ENCODE results near the gene CLIP1. TPM values are rescaled to one million over a fixed set of nuclear protein-coding genes. Genes with fewer than 3 reads are reported as not detected.

Gene CLIP1
- total and polyA plus RNA-seq, 2 of the 13 experiments (the other 11 are each of a cell fraction or from before 2014, with no cell fraction given): 28.9 to 43.7 TPM

DNA sequence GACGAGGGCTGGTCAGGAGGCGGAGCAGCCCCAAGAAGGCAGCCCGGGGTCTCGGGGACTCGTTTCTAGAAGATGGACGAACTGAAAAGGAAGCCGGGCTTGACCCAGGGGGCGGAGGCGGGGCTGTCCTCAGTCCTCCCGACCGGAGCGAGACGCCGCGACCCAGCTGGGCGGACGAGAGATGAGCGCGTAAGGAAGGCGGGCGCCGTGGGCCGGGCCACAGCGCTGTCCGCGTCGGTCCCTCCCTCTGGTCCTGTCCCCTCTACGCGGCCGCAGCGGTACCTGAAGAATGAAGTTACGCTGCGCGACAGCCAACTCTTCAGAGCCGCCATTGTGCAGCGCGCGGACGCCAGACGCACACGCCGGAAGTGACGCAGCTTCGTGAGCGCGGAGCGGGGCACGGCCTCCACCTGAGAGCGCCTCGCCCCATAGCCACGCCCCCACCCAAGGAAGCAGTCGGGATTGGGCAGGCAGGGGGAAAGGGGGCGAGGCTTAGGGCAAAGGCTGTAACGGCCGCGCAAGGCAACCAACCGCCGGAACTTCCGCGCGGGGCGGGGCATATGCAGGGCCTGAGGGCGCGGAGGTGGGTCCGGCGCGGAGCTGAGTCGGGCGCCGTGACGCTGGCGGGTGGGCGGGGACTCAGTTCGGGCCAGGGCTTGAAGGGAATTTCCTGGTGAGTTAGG is 196.6 kb downstream of the CLIP1 start, which contains the start of gene DIABLO (continued):
- 0 out of 2 replicates have a peak, but pooled peaks have one; percentile 42 for TF ChIP-seq PAXIP1 (CRISPR knock-in tag; conservative IDR thresholded peaks at IDR 0.05)
- no peak for TF ChIP-seq RBM39 (IDR thresholded peaks at IDR 0.05; ENCODE audit: low read depth, low read length, poor library complexity, severe bottlenecking)
- TF ChIP-seq ZNF749 (CRISPR knock-in tag; IDR thresholded peaks at IDR 0.05; ENCODE audit: borderline replicate concordance): peak; percentile 10; the same call in 1 of the 2 replicates
- TF ChIP-seq ZGPAT (CRISPR knock-in tag; IDR thresholded peaks at IDR 0.05): peak; percentile 92
- peak; percentile 12; the same call in 1 of the 2 replicates for TF ChIP-seq ZNF891 (CRISPR knock-in tag; IDR thresholded peaks at IDR 0.05)
- TF ChIP-seq ELF4 (CRISPR knock-in tag; IDR thresholded peaks at IDR 0.05; ENCODE audit: borderline replicate concordance): peak; percentile 75
- no peak for TF ChIP-seq ZNF737 (CRISPR knock-in tag; IDR thresholded peaks at IDR 0.05; ENCODE audit: borderline replicate concordance)
- TF ChIP-seq SOX13 (IDR thresholded peaks at IDR 0.05): no peak
- peak in 1 of 2 experiments; percentile 34; a peak in 1 of 4 replicates for TF ChIP-seq SOX13 (CRISPR knock-in tag; conservative IDR thresholded peaks at IDR 0.05 in 1 of 2, IDR thresholded peaks at IDR 0.05 in 1 of 2)
- peak in 1 of 2 experiments; percentile 22; a peak in 1 of 4 replicates for TF ChIP-seq NR2F1 (CRISPR knock-in tag; IDR thresholded peaks at IDR 0.05)
- TF ChIP-seq KMT2B (CRISPR knock-in tag; IDR thresholded peaks at IDR 0.05): peak; percentile 94
- peak; percentile 56; the same call in 1 of the 2 replicates for TF ChIP-seq ERF (CRISPR knock-in tag; IDR thresholded peaks at IDR 0.05)
- peak; percentile 72 for TF ChIP-seq ZNF331 (CRISPR knock-in tag; IDR thresholded peaks at IDR 0.05)
- peak; percentile 38; the same call in 1 of the 2 replicates for TF ChIP-seq ZNF253 (CRISPR knock-in tag; IDR thresholded peaks at IDR 0.05; ENCODE audit: borderline replicate concordance)
- TF ChIP-seq LCORL (IDR thresholded peaks at IDR 0.05): no peak
- TF ChIP-seq LCORL (CRISPR knock-in tag; IDR thresholded peaks at IDR 0.05): peak; percentile 16; the same call in 1 of the 2 replicates
- peak; percentile 35; the same call in 1 of the 2 replicates for TF ChIP-seq ZNF556 (CRISPR knock-in tag; IDR thresholded peaks at IDR 0.05; ENCODE audit: borderline replicate concordance)
- peak; percentile 49; the same call in 1 of the 2 replicates for TF ChIP-seq FOXO1 (CRISPR knock-in tag; IDR thresholded peaks at IDR 0.05)
- peak; percentile 65 for TF ChIP-seq DR1 (CRISPR knock-in tag; IDR thresholded peaks at IDR 0.05)
